ENCODE data around the gene ZNF385A. TPM values are rescaled to one million over a fixed set of nuclear protein-coding genes. Genes with fewer than 3 reads are reported as not detected.

The ZNF385A gene
- total and polyA plus RNA-seq, 2 of the 8 experiments (the other 6 are each of a cell fraction or from before 2014, with no cell fraction given): 5.2 to 14.3 TPM

DNA sequence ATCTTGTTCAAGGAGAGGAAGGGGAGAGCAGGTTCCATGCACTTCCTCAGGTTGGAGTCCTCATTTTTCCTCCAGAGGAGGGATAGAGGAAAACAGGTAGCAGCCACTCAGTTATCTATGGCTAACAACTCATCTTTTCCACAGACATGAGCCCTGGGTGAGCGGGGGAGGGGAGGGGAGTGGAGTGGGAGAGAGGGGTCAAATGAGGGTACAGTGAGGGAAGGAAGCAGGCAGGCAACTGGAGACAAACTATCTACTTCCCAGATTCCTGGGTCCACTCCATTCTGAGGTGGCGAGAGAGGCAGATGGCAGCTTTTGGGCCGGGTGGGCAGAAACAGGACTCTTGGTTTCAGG, 2.6 kb upstream of the ZNF385A start:
- Histone ChIP-seq H3K79me1 (ENCODE audit: low read depth, low read length) (0 out of 2 replicates have a peak, but pooled peaks cover 3% of the 10 kb centered on the region), H3K23ac (ENCODE audit: insufficient read length) (no peak overlapping the region), H4K5ac (ENCODE audit: insufficient read length, low read depth, low read length) (peak overlapping the region; percentile 12), H3K27me3 (replicated peaks in 1 of 4; ENCODE audit: control insufficient read depth in 3 of 4, extremely low read depth in 1 of 4, insufficient read depth in 3 of 4, low read length in 3 of 4) (no peaks in the 10 kb centered on the region), H3K14ac (ENCODE audit: insufficient read length) (no peak overlapping the region), H2AK5ac (ENCODE audit: low read depth, low read length) (no peak overlapping the region), H2BK120ac (replicated peaks; ENCODE audit: low read depth, low read length) (peak overlapping the region; percentile 17), H2BK5ac (ENCODE audit: low read depth, low read length) (no peak overlapping the region), H3K4me1 (replicated peaks in 1 of 4; ENCODE audit: control insufficient read depth in 3 of 4, insufficient read depth in 4 of 4, low read length in 3 of 4) (peaks cover 51 to 62% (median 54%) of the 10 kb centered on the region in 4 experiments), H2AFZ (ENCODE audit: low read length) (no peak overlapping the region), H3K27ac (ENCODE audit: low read depth, low read length) (peak overlapping the region; percentile 12; the same call in 1 of the 2 replicates), H3K79me2 (ENCODE audit: control insufficient read depth in 1 of 2, insufficient read depth in 2 of 2, low read length in 2 of 2) (no peaks in the 10 kb centered on the region), H3K56ac (replicated peaks; ENCODE audit: insufficient read length, low read depth, low read length) (no peak overlapping the region), H3K4me2 (ENCODE audit: insufficient read depth in 1 of 2, low read depth in 2 of 2, low read length in 2 of 2) (peak overlapping the region; percentile 14 to 76), H3K36me3 (ENCODE audit: control insufficient read depth in 2 of 4, insufficient read depth in 4 of 4, low read length in 3 of 4) (peaks cover 0 to 4% (median 1%) of the 10 kb centered on the region in 4 experiments; a peak in 2 of 8 replicates), H3K18ac (ENCODE audit: extremely low read depth, low read length) (peak overlapping the region; percentile 55; the same call in 1 of the 2 replicates), H3K9me3 (ENCODE audit: insufficient read depth in 2 of 2, low read depth in 1 of 2, low read length in 1 of 2) (no peaks in the 10 kb centered on the region), H3K4ac (replicated peaks; ENCODE audit: insufficient read length, low read depth, low read length) (peak overlapping the region; percentile 40), H4K91ac (replicated peaks; ENCODE audit: insufficient read length, low read length) (peak overlapping the region; percentile 1), H2BK20ac (ENCODE audit: low read length) (no peak overlapping the region), H3K9ac (replicated peaks in 1 of 4; ENCODE audit: extremely low read depth in 1 of 4, low read depth in 3 of 4, low read length in 3 of 4) (no peak overlapping the region; a peak in 1 of 7 replicates), H2BK15ac (ENCODE audit: low read length) (no peak overlapping the region), H4K8ac (ENCODE audit: extremely low read depth, insufficient read depth, low read length) (no peak overlapping the region), H4K20me1 (replicated peaks in 1 of 2; ENCODE audit: control insufficient read depth in 1 of 2, insufficient read depth in 2 of 2, low read length in 2 of 2) (peaks cover 0 to 4% of the 10 kb centered on the region in 2 experiments), H2BK12ac (ENCODE audit: low read depth, low read length) (0 out of 2 replicates have a peak overlapping the region, but pooled peaks have one; percentile 18), H3K4me3 (ENCODE audit: extremely low read depth in 1 of 4, insufficient read depth in 2 of 4, low read depth in 3 of 4, low read length in 4 of 4) (0 out of 8 replicates have a peak overlapping the region, but pooled peaks of 1 of the 4 experiments have one; percentile 13), H3K23me2 (ENCODE audit: low read depth, low read length) (peaks cover 14% of the 10 kb centered on the region)
- DNase-seq (ENCODE audit: low read depth in 1 of 2, low spot score in 2 of 2) (no peak), FAIRE-seq (no peak)
- TF ChIP-seq MAFK (IDR thresholded peaks at IDR 0.05; ENCODE audit: low read depth, low read length): no peak
- TF ChIP-seq TAF1 (IDR thresholded peaks at IDR 0.05; ENCODE audit: low read depth, low read length): no peak
- no peak for TF ChIP-seq RNF2 (IDR thresholded peaks at IDR 0.05; ENCODE audit: borderline replicate concordance, low read depth, low read length, missing control alignments, poor library complexity, severe bottlenecking)
- no peak for TF ChIP-seq RBBP5 (IDR thresholded peaks at IDR 0.05; ENCODE audit: borderline replicate concordance, low read depth, low read length)
- TF ChIP-seq, protein P1, sequence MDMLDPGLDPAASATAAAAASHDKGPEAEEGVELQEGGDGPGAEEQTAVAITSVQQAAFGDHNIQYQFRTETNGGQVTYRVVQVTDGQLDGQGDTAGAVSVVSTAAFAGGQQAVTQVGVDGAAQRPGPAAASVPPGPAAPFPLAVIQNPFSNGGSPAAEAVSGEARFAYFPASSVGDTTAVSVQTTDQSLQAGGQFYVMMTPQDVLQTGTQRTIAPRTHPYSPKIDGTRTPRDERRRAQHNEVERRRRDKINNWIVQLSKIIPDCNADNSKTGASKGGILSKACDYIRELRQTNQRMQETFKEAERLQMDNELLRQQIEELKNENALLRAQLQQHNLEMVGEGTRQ (IDR thresholded peaks at IDR 0.05; ENCODE audit: low read length): no peak
- no peak for TF ChIP-seq NRF1 (IDR thresholded peaks at IDR 0.05; ENCODE audit: low read depth, low read length)
- TF ChIP-seq BACH1 (IDR thresholded peaks at IDR 0.05; ENCODE audit: low read length): no peak
- TF ChIP-seq, protein P2, sequence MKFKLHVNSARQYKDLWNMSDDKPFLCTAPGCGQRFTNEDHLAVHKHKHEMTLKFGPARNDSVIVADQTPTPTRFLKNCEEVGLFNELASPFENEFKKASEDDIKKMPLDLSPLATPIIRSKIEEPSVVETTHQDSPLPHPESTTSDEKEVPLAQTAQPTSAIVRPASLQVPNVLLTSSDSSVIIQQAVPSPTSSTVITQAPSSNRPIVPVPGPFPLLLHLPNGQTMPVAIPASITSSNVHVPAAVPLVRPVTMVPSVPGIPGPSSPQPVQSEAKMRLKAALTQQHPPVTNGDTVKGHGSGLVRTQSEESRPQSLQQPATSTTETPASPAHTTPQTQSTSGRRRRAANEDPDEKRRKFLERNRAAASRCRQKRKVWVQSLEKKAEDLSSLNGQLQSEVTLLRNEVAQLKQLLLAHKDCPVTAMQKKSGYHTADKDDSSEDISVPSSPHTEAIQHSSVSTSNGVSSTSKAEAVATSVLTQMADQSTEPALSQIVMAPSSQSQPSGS (IDR thresholded peaks at IDR 0.05; ENCODE audit: low read length): no peak
- WGBS, 2 experiments (ENCODE audit: extremely low coverage in 1 of 2, insufficient coverage in 1 of 2, insufficient read length in 1 of 2, insufficient replicate concordance in 2 of 2, low coverage in 1 of 2, low lambda C conversion rate in 2 of 2, missing lambda C conversion rate in 1 of 2): 72% methylated on average over 2 of the region's 3 CpGs; no CpG with 5 or more reads in 1 of the 2 experiments
- ChIA-PET POLR2A (ENCODE audit: partially characterized antibody) (interaction anchor here (1.3 to 1.5 kb wide), 3 partner anchors 12 to 128 kb away, joined by 3 to 16 read pairs (median 5); partner anchors contain the start of genes CBX5 and HNRNPA1), CTCF (ENCODE audit: partially characterized antibody) (interaction anchor here (1.1 to 10.5 kb wide), 13 partner anchors 8 to 168 kb away, joined by 3 to 168 read pairs (median 5); partner anchors contain the start of gene COPZ1)
